GM12874 (cell line): Measurements from ENCODE around the gene CTXN2.

Experiments used
- TF ChIP-seq, protein P1 (sequence below): IDR thresholded peaks from 2 replicates; pipeline ENCODE4 v1.5.1; 2011; ENCODE audit warnings: low read depth, mild to moderate bottlenecking, control low read depth, low read length, moderate library complexity; ENCODE audit not compliant: insufficient read depth

The CTXN2 gene

DNA sequence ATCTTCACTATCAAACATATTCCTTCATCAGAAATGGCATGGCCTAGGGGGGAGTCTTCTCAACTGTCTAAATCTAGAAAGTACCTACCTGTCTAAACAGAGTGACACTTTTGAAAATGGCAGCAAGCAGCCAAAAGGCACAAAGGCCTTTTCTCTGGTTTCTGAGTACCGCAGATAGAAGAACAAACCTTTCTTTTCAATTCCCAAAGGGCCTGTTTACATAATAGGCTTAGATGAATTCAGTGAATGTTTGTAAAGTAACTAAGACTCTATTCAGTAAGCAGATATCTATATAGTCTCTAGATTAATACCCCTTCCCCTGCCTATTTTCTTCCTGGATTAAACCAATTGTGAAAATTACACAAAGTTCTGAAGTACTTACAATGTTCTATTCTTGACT is 20.5 kb upstream of the CTXN2 start:
- TF ChIP-seq, protein P1, sequence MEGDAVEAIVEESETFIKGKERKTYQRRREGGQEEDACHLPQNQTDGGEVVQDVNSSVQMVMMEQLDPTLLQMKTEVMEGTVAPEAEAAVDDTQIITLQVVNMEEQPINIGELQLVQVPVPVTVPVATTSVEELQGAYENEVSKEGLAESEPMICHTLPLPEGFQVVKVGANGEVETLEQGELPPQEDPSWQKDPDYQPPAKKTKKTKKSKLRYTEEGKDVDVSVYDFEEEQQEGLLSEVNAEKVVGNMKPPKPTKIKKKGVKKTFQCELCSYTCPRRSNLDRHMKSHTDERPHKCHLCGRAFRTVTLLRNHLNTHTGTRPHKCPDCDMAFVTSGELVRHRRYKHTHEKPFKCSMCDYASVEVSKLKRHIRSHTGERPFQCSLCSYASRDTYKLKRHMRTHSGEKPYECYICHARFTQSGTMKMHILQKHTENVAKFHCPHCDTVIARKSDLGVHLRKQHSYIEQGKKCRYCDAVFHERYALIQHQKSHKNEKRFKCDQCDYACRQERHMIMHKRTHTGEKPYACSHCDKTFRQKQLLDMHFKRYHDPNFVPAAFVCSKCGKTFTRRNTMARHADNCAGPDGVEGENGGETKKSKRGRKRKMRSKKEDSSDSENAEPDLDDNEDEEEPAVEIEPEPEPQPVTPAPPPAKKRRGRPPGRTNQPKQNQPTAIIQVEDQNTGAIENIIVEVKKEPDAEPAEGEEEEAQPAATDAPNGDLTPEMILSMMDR: no peak

GRCh38 chr15:48175126-48175525 is 16.3 kb upstream of the CTXN2 start:
- TF ChIP-seq, protein P1: no peak

DNA sequence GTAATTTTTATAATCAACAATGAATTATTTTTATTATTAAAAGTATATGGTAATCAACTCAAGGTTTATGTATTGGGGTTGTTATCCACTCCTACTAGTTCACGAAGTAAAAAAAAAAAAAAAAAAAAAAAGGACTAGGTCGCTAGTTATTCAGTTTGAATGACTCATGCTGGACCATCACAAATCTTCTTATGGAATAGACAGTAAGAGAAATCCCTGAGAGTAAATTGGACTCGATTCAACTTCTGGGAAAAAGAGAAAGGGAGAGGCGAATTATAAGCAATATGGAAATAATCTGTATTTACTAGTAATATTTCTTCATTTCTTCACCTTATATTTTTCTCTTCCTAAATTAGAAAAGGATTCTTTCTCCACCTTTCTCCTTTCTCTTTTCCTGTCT is 15.4 kb upstream of the CTXN2 start:
- TF ChIP-seq, protein P1: no peak

DNA sequence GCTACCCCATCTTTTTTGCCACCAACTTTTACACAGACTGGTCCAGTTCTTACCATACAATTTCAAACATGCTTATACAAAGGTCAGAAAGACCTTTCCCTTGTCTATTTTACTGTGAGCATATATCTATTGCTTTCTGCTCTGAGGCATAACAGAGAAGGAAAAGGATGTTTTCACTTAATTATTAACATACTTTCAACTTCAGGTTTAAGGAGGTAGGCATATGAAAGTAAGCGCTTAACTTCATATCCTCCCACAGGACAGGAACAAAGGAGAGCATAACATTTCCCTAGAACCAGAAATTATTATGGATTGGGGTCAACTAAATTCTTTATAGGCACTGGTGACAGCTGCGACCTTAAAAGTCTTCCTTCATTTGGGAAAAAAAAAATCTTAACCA is 14.5 kb upstream of the CTXN2 start:
- TF ChIP-seq, protein P1: no peak

GRCh38 chr15:48177383-48177765 is 14.1 kb upstream of the CTXN2 start:
- TF ChIP-seq, protein P1: no peak

- TF ChIP-seq, protein P1: no peak
These were observed 13.5 kb upstream of the CTXN2 start, which contains the start of gene MYEF2 for GRCh38 chr15:48177766-48178647. TSS of gene MYEF2 (minus strand) at chr15:48178295. CDS start at chr15:48178237, 58 bp downstream.

GRCh38 chr15:48178648-48178931 is 12.9 kb upstream of the CTXN2 start:
- TF ChIP-seq, protein P1: no peak
